Transverse colon (tissue), 4 donors: ENCODE measurements around the gene TADA2B.

Experiments
- CTCF ChIP-seq, 5 experiments: fragments of 200-600 bp in 3 of 5; fragments of 450-650 bp in 2 of 5; sonication (generic) in 3 of 5; IDR thresholded peaks; 1 replicate in 2 of 5; 2 replicates in 3 of 5; pipeline ENCODE4 v1.5.1; 2016 to 2017; ENCODE audit warnings: antibody characterized with exemption in 5 of 5, inconsistent platforms in 3 of 5, mild to moderate bottlenecking in 2 of 5, moderate library complexity in 1 of 5
- POLR2A ChIP-seq: fragments of 450-650 bp; IDR thresholded peaks from one replicate; pipeline ENCODE4 v1.6.1; 2016; ENCODE audit warnings: antibody characterized with exemption, mild to moderate bottlenecking, moderate library complexity
- POLR2AphosphoS5 ChIP-seq, 3 donors: sonication (generic); formaldehyde crosslinking; IDR thresholded peaks; one replicate each; pipeline ENCODE4 v1.6.1; 2016; ENCODE audit warnings: antibody characterized with exemption in 3 of 3

- TF ChIP-seq CTCF (IDR thresholded peaks at IDR 0.05) = no peak
- no peak for TF ChIP-seq POLR2A
- no peak for TF ChIP-seq POLR2AphosphoS5 (IDR thresholded peaks at IDR 0.05)
Observed at GRCh38 chr4:7107166-7107905, 64.2 kb downstream of the TADA2B start.
